ENCODE data around the gene CENPK.
"Not testable (repeated sequence)": the region's sequence is repeated elsewhere in the genome, so short reads cannot be mapped to it uniquely, and the experiment has no call there.

CENPK gene

DNA sequence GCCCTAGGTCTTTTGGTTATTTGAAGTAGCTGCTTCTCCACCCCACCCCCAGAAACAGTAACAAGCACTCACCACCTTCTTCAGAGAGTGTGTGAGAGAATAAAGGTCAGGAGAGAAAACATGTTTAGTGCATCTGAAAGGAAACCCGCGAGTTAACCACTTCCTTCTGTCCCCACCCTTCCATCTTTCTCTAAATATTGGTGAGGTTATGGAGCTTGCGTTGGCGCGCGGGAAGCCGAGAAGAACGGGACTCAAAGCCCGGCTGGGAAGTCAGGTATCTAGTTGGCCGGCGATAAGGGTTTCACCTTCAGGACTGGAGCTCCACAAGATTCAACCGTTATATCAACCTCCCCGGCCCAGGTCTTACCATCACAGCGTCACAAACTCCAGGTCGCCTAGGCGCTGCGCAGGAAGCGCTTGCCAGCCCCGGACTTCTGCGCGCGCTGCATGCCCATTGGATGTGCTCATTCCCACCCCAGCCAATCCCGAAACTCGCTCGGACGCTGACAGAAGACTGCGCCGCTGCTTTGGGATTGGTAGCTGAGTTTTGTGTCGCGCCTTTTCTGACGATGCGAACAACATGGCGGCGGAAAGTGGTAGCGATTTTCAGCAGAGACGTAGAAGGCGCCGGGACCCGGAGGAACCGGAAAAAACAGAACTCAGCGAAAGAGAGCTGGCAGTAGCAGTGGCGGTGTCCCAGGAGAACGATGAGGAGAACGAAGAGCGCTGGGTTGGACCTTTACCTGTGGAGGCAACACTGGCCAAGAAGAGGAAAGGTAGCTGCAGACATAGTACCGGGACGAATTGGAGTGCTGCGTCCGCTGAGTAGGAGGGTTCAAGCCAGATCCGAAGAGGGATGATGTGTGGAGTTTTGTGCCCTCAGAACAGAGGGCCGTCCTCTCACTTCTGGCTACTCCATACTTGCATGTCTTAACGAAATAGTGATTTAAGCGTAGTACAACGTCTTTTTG lies at the start of gene CENPK, which contains the start of gene PPWD1:
Gene CENPK (minus strand): TSS at position 438 of the 971 bp plus-strand sequence. CDS start 8,261 bp downstream, outside the sequence.
Gene PPWD1 (plus strand): TSS at position 566 of the 971 bp plus-strand sequence. CDS start 15 bp downstream, at position 581.
- peak; percentile 82 for DNase-seq

- DNase-seq: no peak
Observed at GRCh38 chr5:65612298-65612907, 49.4 kb upstream of the CENPK start.

GRCh38 chr5:65611524-65611923 lies 48.6 kb upstream of the CENPK start:
- no peak for DNase-seq

- not testable (repeated sequence) for DNase-seq
Observed at GRCh38 chr5:65601761-65602160, 38.8 kb upstream of the CENPK start.

DNA sequence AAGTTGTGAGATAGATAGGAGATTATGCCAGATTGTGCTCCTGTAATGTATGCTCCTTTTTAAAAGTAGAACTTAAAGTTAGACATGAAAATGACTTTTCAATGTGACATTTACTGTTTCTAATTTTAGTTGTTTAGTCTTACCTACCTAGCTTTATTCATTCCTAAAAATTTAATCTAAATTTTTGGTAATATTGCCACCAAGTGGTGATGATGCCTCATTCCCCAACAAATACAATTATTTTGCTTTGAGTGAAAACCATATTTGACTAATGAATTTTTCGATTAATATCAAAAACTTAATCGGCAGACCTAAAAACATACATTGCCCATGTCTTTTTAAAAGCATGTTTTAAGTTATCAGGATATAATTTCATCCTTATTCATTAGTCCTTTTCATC lies 25.7 kb upstream of the CENPK start:
- no peak for DNase-seq

GRCh38 chr5:65577141-65577540 lies 14.2 kb upstream of the CENPK start:
- no peak for DNase-seq

DNA sequence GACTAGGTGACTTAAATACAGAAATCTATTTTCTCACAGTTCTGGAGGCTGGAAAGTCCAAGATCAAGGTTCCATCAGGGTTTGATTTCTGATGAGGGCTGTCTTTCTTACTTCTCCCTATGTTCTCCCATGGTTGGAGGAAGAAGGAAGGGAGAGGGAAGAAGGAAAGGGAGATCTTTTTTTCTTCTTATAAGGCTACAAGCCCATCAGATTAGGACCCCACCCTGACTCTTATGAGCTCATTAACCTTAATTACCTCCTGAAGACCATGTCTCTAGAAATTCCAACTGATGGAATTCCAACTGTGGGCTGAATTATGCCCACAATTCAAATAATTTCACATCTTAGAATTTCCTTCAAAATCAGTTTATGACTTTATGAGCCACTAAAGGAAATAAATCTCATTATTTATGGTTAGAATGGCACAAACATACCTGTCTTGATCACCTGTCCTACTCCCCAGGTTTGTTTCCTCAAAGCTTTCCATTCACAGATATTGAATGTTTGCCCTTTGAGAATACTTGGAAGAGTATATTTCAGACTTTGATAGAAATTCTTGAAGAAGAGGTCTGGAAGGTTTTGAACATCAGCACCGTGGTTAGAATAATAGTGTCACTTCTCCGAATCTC lies 7.7 kb upstream of the CENPK start:
- DNase-seq: no peak

GRCh38 chr5:65566505-65566904 lies 3.5 kb upstream of the CENPK start:
- no peak for DNase-seq

GRCh38 chr5:65563777-65564176 lies 809 bp upstream of the CENPK start:
- no peak for DNase-seq

- DNase-seq: no peak
Observed at GRCh38 chr5:65556718-65557117, 6.2 kb downstream of the CENPK start.

DNA sequence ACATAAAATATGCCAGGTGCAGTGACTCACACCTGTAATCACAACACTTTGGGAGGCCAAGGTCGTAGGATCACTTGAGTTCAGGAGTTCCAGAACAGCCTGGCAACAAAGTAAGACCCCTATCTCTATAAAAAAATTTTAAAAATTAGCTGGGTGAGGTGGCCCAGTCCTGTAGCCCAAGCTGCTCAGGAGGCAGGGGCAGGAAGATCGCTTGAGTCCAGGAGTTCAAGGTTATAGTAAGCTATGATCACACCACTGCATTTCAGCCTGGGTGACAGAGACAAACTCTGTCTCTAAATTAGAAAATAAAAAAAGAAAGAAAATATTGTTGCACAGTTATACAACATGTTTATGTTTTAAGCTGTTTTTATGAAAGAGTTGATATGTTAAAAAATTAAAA lies 6.8 kb downstream of the CENPK start:
- no peak for DNase-seq

DNA sequence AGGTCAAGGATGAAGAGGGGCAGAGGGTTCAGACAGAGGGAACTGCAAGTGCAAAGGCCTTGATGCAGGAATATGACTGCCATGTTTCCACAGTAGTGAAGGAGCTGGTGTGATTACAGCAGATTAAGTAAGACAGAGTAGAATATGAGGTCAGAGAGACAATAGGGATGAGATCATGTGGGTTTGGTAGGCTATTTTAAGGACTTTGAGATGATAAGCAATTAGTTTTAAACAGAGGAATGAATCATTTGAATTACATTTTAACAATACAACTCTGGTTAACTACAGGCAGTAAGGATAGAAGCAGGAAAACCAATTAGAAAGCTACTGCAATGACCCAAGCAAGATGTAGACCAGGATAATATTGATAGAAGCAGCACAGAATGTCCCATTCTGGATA lies 7.7 kb downstream of the CENPK start:
- DNase-seq: no peak

DNA sequence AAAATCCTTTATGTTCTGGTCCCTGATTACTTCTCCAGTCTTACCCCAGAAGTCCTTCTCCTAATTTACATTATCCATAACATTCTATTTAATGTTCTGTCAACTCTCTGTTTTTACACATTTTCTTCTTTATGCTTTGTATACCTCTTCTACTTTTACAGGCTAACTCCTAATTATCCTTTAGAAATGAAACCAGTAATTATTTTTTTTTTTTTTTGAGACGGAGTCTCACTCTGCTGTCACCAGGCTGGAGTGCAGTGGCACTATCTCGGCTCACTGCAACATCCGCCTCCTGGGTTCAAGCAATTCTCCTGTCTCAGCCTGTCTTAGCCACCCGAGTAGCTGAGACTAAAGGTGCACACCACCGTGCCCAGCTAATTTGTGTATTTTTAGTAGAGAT lies 9.0 kb downstream of the CENPK start:
- no peak for DNase-seq

DNA sequence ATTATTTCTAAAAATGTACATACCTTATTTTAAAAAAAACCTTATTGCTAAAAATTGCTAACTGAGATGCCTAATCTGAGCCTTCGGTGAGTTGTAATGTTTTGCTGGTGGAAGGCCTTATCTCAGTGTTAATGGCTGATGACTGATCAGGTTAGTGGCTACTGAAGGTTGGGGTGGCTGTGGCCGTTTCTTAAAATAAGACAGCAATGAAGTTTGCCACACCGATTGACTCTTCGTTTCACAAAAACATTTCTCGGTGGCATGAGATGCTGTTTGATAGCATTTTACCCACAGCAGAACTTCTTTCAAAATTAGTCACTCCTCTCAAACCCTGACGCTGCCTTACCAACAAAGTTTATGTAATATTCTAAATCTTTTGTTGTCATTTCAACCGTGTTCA lies 14.7 kb downstream of the CENPK start:
- no peak for DNase-seq

DNA sequence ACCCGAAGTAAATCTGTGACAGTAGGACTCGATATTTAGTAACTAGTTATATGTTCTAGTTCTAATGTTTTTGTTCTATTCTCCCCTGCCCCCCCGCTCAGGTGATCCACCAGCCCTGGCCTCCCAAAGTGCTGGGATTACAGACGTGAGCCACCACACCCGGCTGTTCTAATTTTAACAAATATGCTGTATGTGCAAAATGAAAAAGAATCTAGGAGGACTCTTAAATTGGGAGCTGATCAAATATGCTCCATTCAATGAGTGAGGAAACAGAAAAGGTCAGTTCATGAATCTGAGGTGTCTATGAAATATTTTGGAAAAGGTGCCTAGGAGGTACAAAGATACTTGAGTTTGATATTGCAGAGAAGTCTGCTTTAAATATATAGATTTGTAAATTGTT lies 16.8 kb downstream of the CENPK start:
- no peak for DNase-seq

DNA sequence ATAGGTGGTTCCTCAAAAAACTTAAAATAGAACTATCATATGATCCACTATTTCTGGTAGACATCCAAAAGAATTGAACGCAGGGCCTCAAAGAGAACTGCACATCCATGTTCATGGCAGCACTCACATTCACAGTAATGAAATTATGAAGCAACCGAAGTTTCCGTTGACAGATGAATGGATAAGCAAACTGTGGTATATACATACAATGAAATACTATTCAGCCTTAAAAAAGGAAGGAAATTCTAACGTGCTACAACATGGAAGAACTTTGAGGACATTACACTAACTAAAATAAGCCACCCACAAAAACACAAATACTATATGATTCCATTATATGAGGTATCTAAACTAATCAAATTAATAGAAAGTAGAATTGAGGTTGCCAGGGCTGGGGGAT lies 18.5 kb downstream of the CENPK start:
- no peak for DNase-seq

DNA sequence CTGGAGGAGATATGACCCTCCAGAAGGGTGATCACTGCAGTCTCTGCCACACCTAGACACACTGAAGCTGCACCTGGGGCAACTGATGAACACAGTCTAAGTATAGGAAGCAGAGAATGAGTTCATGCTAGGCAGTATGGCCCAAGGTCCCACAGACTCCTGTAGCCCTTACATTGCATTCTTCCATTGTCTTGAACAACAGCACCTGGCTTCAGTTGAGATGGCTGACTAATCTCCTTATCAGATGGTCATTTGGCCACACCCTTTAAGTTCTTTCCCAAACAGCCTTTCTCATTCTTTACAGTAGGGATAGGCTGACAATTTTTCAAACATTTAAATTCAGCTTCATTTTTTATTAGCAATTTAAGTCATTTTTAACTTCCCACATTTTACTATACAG lies 23.1 kb downstream of the CENPK start:
- DNase-seq: no peak

- no peak for DNase-seq
Observed at GRCh38 chr5:65535529-65535987, 27.4 kb downstream of the CENPK start.

GRCh38 chr5:65530904-65531303 lies 32.1 kb downstream of the CENPK start:
- DNase-seq: no peak

- no peak for DNase-seq
Observed at GRCh38 chr5:65525726-65526125, 37.2 kb downstream of the CENPK start.

DNA sequence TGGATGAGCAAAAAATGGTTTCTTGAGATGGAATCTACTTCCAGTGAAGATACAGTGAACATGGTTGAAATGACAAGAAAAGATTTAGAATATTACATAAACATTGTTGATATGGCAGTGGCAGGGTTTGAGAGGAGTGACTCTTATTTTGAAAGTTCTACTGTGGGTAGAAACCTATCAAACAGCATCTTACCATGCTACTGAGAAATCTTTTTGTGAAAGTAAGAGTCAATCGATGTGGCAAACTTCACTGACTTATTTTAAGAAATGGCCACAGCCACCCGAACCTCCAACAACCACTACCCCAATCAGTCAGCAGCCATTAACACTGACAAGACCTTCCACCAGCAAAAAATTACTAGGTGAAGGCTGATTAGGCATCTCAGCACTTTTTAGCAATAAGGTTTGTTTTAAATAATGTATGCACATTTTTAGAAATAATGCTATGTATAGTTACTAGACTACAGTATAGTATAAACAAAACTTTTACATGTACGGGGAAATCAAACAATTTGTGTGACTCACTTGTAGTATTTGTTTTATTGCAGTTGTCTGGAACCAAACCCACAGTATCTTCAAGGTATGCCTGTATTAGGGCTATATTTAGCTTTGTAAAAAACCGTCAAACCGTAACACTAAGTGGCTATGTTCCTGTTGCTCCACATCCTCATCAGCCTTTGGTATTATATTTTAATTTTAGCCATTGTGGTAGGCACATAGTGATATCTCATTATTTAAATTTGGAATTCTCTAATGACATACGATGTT lies 50.6 kb downstream of the CENPK start:
- no peak for DNase-seq

- DNase-seq: no peak
Observed at GRCh38 chr5:65508978-65509377, 54.0 kb downstream of the CENPK start.

- DNase-seq: no peak
Observed at GRCh38 chr5:65506961-65507360, 56.0 kb downstream of the CENPK start.

All from NCI-H2171 (cell line).